GM18861 (cell line): Measurements from ENCODE around the gene MAFF.

Experiments used
- ATAC-seq: cut with Tn5 transposase; IDR thresholded peaks from one replicate; pipeline ENCODE4 v1.9.1; 2021; ENCODE audit not compliant: unreplicated experiment

Gene MAFF

DNA sequence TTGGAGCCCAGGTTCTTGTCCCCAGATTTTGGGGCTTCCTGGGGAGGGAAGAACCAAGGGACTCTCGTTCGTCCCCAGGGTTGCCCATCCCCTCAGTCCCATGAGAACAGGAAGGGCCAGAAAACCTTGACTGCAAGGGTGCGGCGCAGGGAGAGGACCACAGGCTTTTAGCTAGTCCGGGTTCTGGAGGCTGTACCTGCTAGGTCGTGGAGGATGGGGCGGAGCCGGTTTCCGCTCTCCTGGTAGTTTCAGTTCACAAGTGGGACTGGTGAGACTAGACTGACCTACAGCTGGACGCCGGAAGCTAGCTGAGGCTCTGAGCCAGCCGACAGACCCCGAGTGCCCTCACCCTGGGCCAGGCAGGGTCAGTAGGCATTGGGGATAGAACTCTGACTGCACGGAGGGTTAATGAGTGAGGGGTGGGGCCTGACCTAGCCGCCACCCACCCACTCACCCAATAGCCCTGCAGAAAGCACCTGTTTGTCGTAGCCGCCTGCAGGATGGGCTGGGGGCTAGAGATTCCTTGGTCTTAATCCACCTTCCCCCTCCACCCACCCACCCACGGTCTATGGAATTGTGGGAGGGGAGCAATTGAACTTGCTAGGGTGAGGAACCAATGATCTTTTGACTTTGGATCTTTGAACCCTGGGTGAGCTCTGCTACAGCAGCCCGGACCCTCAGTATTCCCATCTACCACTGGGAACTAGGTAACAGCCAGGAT, 1.5 kb downstream of the MAFF start:
- no peak for ATAC-seq

- ATAC-seq: no peak
Measured at GRCh38 chr22:38203855-38204514, 2.2 kb downstream of the MAFF start.

GRCh38 chr22:38204784-38205183, 3.0 kb downstream of the MAFF start:
- ATAC-seq: no peak

- ATAC-seq: no peak
Measured at GRCh38 chr22:38205261-38206128, 3.7 kb downstream of the MAFF start.

- no peak for ATAC-seq
Measured at GRCh38 chr22:38207898-38208432, 6.2 kb downstream of the MAFF start.

DNA sequence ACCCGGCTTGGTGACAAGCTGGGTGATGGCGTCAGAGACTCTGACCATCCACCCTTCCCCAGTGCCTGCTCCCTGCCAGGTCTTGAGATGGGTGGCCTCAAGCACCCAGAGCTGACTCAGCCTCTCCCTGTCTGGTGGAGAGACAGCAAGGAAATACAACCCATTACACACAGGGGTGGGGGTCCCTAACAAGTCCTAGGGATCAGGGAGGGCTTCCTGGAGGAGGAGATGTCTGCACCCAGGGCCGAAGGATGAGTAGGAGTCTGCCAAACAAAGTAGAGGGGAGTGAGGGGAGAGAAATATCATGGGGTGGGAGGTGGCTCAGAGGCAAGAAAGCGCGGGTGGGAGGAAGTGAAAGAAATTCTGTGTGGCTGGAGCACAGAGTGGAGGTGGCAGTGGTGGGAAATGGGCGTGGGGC, 6.8 kb downstream of the MAFF start:
- ATAC-seq: no peak

GRCh38 chr22:38211556-38211955, 9.8 kb downstream of the MAFF start:
- ATAC-seq: no peak

- no peak for ATAC-seq
Measured at GRCh38 chr22:38212442-38212841, 10.6 kb downstream of the MAFF start.

DNA sequence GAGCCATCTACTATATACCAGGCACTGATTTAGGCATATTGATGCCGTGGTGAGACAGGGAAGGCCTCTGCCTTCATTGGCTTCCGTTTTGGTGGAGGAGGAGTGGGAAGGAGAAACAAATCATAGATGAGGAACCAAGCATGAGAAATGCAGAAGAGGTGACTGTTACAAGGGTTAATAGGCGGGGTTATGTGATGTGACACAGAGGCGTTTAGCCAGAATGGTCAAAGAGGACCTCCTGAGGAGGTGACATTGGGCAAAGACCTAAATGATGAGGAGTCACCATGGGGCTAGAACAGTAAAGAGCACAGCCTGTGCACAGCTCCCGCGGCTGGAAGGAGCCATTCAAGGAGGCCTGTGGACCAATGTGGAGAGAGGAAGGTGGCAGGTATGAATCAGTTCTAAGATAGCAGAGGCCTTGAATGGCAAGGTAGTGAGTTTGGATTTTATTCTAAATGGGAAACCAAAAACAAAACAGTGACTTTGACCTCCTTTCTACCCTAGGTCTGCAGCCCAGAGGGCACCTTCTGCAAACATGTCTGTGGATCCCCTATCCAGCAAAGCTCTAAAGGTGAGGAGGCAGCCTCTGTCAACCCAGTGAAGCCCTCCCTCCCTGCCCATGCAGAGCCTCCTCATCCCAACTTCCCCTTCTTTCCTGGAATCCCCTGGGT, 11.7 kb downstream of the MAFF start:
- ATAC-seq: no peak

DNA sequence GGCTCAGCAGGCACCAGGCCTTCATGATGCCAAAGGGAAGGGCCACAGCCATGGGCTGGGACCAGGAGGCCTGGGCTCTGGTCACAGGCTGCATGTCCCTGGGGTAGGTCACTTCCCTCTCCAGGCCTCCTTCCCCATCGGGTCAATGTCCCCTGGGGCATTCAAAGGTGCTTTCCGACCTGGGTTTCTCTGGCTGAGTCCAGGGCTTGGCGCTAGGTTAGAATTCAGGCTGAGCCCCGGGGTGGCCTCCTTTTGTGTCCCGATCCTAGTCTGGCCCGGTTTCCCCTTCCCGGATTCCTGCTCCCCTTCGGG, 12.2 kb downstream of the MAFF start:
- no peak for ATAC-seq

- ATAC-seq: no peak
Measured at GRCh38 chr22:38214302-38215056, 12.7 kb downstream of the MAFF start.

DNA sequence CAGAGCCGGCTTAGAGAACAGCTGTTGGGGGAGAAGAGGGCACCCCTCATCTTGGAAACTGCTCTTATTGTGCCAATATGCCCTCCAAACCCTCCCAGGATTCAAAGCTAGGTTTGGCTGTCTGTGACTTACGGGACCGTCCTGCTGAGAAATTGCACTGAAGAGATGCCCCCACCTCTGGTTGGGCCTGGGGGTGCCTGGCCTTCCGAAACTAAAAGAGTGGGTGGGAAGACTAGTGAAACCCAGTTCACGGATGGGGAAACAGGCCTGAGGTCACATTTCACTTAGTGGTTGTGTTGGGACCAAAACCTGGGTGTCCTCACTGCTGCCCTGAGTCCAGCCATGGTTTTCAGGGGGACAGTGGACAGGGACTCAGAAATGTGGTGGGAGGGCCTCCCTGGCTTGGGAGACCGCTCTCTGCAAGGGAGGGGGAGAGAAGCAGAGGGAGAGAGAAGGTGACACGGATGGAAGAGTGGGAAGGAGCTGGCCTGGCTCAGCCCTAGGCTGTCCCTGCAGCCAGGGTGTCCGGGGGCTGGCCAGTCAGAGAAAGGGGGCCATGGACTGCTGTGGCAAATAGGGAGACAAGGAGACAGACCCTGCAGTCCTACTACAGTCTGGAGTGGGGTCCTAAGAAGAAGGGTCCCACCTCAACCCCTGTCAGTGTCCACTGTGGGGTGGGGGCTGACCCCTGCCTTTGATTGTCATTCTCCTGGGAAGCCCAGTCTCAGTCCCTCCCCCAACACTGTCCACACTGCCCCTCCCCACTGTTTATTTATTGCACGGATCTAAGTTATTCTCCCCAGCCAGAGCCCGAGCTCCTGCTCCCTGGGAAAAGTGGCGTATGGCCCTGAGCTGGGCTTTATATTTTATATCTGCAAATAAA, 13.6 kb downstream of the MAFF start:
- no peak for ATAC-seq

GRCh38 chr22:38218661-38219622, 17.1 kb downstream of the MAFF start:
- ATAC-seq: no peak

DNA sequence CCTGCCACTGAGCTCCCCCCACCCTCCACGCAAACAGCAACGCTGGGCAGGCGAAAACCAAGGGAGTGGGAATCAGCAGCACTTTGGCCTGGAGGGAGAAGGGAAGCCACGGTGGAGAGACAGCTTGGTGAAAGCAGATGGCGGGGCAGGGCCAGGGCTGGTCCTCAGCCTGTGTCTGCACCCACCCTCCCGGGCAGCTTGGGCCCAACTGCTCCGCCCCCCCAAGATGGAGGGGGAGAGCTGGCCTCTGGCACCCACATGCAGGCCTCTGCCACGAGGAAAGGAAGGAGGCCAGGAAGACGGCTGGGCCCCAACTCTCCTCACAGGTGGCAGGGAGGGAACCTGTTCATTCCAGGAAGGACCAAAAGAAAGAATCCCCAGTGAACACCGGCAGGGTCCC, 17.8 kb downstream of the MAFF start:
- ATAC-seq: no peak

DNA sequence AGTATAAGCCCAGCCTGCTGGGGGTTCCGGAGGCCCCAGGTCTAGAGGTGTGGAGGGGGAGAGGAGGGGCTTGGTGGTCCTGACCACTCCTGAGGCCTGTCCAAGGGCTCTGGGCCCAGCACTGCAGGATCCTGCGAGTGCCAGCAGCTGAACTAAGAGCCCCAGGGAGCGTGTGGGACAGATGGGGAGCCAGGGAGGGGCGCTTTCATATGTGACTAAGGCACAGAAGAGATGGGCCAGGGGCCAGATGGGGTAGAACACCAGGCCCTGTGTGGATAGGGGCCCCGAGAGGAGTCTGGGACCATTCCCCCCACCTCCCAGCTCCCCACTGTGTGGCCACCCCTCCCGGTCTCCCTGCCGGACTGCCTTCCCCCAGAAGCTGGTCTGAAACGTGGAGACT, 18.4 kb downstream of the MAFF start:
- no peak for ATAC-seq

DNA sequence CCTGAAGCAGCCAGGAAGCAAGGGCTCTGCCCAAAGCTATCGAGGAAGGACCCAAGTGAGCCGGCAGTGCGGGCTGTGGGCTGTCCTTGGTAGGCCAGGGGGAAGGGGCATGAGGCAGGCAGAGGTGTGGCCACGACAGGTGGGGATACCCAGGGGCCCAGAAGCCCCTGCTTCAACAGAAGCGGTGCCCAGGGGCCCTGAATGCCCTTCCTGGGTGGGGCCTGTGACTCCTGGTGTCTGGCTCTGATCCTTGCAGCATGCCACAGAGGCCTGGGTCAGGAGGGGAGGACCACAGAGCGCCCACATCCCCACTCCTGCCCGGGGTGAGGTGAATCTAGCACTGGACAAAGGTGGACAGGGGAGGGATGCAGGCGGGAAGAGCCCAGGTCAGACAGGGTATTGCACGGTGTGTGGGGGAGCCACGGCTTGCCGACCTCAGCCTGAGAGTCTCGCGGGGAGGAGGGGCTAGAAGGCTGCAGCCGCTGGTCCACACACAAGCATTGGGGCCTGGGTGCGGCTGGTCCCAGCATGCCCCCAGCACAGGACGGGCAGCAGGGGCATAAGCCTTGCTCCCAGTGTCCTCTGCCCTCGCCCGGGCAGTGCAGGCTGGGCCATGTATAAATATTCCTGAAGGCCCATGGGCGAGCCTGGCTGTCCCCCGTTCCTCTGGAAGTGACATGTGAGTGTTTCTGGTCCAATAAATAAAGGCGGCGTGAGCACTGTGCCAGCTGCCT, 19.0 kb downstream of the MAFF start:
- ATAC-seq: no peak

- no peak for ATAC-seq
Measured at GRCh38 chr22:38221407-38221806, 19.6 kb downstream of the MAFF start.
